HG03571 (cell line): ENCODE results near the gene IKZF3.
"Not testable (repeated sequence)": the region's sequence is repeated elsewhere in the genome, so short reads cannot be mapped to it uniquely, and the experiment has no call there.

Experiments
- ATAC-seq: cut with Tn5 transposase; IDR thresholded peaks from one replicate; pipeline ENCODE4 v1.9.1; 2021; ENCODE audit not compliant: unreplicated experiment

The IKZF3 gene

GRCh38 chr17:39742126-39742855 is 121.8 kb downstream of the IKZF3 start:
- ATAC-seq = no peak

DNA sequence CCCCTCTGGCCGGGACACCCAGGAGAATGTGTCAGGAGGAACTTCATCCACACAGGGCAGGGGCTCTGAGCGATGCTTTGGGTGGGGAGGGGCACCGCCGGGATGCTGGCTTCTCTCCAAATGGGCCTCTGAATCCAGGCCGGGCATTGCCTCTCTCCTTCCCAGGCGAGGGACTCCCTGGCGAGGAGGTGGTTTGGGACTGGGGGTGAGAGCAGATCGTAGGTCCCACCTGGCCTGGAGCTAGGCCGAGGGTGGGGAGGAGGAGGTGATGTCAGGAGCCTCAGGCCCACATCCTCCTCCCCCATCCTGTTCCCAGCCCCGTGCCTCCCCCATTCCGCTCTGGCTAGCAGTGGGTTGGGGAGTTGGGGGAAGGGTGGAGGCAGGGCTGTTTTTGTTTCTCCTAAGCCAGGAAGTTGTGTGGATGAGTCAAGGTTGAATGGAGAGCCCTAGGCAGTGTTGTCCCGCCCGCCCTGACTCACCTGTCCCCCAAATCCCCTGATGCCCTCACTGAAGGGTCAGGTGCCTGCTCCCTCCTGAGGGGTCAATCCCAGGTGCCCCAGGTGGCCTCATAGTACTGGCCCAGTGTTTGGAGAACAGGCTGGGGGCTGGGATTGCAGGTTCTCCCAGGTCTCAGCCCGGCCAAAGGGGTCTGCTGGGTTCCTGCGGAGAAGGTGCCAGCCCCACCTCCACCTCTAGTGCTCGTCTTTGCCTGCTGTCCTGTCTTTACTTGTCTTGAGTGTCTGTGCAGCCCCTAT is 123.6 kb downstream of the IKZF3 start:
- ATAC-seq = no peak

- no peak for ATAC-seq
Observed at GRCh38 chr17:39739885-39740356, 124.2 kb downstream of the IKZF3 start.

- ATAC-seq = no peak
Observed at GRCh38 chr17:39738983-39739884, 124.9 kb downstream of the IKZF3 start.

DNA sequence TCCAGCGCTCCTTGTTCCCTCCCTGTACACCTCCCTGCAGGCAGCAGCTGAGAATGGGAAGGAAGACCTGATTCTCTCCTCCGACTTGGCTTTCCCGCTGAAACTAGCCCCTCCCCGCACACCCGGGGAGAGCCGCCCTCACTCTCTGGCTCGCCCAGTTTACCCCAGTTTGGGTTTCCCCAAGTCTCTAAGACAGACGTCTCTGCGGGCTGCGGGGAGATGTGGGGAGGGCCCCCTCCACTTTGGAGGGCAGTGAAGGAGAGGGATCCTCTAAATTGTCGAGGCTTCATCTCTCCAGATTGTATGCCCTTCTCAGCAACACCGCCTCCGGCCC is 125.6 kb downstream of the IKZF3 start:
- ATAC-seq = no peak

- no peak for ATAC-seq
Observed at GRCh38 chr17:39737760-39738567, 126.1 kb downstream of the IKZF3 start, which contains the start of gene GRB7. Gene GRB7, plus strand, starts transcription at chr17:39737938. Its CDS starts 4,364 bp downstream, at chr17:39742302.

DNA sequence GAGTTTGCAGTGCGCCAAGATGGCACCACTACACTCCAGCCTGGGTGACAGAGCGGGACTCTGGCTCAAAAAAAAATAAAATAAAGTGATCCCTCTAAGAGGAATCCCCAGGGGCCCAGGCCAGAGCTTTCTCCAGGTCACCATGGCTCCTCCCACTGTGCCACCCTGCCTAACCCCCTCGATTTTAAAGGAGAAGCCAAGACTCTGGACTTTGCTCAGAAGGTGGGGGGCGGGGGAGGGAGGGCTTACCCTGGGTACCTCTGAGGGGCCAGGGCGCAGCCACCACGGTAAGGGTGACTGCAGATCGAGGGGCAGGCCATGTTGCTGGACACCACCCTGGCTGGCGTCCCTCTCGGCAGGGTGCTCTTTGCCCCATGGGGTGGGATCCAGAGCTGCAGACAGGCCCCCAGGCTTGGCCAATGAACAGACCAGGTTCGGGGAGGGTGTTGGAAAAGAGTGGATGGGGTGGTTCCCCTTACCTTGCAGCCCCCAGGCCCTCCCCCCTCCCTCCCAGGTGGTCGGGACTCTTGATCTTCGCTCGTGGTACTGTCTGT is 126.8 kb downstream of the IKZF3 start:
- no peak for ATAC-seq

DNA sequence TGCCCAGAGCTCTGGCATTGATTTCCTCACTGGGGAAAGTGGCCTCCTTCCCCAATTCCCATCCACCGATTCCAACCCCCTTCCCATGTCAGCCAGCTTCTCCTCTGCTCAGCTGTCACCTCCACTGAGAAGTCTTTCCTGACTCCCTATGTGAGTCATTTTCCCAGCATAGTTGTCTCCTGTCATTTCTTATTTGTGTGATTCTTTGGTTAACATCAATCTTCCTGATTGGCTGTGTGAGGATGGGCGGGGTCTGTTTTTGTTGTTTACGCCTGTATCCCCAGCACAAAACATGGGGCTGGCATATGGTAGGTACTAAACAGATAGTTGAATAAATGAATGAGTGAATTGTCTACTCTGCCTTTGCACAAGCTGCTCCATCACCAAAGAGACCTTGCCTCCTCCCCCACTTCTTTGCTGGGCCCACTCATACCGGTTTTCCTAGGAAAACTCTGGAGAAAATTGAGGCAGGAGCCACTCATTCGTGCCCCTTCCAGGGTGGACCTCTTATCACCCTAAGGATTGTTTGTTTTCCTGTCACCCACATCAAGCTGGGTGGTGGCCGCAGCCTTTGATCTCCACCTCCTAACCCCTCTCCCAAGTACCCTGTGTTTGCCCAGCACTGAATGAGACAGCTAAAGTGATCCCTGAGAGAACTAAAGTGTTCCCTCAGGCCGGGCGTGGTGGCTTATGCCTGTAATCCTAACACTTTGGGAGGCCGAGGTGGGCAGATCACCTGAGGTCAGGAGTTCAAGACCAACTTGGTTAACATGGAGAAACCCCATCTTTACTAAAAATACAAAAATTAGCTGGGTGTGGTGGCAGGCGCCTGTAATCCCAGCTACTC is 127.6 kb downstream of the IKZF3 start:
- ATAC-seq = no peak

DNA sequence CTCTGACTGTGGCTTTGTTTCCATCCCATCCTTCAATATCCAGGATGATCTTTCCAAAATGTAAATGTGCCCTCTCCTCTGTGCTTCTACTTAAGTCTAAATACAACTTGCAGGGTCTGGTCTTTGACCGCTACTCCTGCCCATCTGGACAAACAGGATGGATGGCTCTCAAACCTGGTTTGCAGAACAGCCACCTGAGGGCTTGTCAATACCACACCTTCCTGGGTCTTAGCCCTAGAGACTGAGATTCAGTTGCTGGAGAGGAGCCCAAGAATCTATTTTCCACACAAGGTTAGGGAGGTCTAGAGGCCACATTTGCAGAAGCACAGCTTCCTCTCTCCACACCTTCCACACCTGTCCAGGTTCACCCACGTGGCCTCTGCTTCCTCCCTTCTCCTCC is 128.2 kb downstream of the IKZF3 start:
- ATAC-seq = no peak

DNA sequence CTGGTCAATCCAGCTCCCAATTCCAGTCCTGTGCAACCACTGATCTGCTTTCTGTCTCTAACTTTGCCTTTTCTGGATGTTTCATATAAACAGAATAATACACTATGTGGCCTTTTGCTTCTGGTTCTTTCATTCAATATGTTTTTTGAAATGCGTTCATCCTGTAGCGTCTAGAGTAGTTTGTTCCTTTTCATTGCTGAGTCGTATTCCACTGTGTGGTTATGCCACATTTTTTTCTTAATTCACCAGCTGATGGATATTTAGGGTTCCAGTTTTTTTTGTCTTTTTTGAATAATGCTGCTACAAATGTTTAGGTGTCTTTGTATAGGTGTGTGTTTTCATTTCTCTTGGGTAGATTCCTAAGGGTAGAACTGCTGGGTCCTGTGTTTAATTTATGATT is 131.5 kb downstream of the IKZF3 start:
- no peak for ATAC-seq

- ATAC-seq = peak; percentile 80
Observed at GRCh38 chr17:39730095-39730921, 133.8 kb downstream of the IKZF3 start, which contains the start of gene MIEN1. Gene MIEN1, minus strand, starts transcription at chr17:39730532. Its CDS starts 37 bp downstream, at chr17:39730495.

- no peak for ATAC-seq
Observed at GRCh38 chr17:39729280-39729851, 134.7 kb downstream of the IKZF3 start.

- no peak for ATAC-seq
Observed at GRCh38 chr17:39727556-39727955, 136.6 kb downstream of the IKZF3 start.

- no peak for ATAC-seq
Observed at GRCh38 chr17:39726617-39727016, 137.5 kb downstream of the IKZF3 start.

DNA sequence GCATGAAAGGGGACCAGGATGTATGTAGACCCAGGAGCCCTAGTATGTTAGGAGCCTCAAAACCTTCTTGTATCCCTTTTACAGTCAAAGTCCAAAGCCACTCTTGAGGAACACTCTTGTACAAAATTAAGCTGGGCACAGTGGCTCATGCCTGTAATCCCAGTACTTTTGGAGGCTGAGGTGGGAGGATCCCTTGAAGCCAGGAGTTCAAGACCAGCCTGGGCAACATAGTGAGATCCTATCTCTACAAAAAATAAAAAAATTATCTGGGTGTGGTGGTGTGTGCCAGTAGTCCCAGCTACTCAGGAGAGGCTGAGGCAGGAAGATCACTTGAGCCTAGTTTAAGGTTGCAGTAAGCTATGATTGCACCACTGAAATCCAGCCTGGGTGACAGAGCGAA is 138.2 kb downstream of the IKZF3 start:
- ATAC-seq = not testable (repeated sequence)

- ATAC-seq = no peak
Observed at GRCh38 chr17:39724731-39725130, 139.4 kb downstream of the IKZF3 start.

DNA sequence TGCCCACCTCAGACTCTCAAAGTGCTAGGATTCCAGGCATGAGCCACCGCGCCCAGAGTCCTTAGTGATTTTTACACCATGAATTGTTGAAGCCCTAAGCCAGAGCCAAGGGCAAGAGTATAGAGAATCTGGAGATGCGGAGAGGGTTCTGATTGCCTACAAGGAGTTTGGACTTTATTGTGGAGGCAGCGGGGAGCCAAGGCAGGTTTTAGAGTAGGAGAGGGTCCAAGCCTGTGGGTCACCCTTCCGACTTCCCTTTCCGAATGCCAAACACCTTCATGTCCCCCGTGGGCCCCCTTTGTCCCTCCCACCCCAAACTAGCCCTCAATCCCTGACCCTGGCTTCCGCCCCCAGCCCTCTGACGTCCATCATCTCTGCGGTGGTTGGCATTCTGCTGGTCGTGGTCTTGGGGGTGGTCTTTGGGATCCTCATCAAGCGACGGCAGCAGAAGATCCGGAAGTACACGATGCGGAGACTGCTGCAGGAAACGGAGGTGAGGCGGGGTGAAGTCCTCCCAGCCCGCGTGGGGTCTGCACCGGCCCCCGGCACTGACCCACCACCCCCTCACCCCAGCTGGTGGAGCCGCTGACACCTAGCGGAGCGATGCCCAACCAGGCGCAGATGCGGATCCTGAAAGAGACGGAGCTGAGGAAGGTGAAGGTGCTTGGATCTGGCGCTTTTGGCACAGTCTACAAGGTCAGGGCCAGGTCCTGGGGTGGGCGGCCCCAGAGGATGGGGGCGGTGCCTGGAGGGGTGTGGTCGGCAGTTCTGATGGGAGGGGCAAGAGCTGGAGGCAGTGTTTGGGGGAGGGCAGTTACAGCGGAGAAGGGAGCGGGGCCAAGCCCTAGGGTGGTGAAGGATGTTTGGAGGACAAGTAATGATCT is 140.9 kb downstream of the IKZF3 start:
- ATAC-seq = no peak
